Measurements from ENCODE around the gene C6orf141.

C6orf141 gene

DNA sequence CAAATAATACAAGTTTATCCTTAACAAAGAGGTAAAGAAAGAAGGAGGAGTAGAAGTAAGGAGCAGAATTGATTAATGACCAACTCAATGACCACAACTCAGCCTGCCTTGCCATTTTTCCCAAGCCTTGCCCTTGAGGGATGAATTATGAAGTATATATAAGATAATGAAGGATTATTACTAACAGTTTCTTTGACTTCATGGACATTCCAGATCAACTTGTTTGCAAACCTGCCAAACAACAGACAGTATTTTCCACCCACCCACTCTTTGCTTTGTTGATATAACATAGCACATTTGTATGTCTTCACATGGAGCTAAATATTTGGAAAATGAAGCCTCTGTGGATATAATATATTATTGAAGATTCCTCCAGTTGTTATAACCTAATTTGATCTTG lies 9.9 kb upstream of the C6orf141 start:
- no peak for DNase-seq

GRCh38 chr6:49541210-49541724 lies 9.2 kb upstream of the C6orf141 start:
- DNase-seq: peak; percentile 22 to 88

DNA sequence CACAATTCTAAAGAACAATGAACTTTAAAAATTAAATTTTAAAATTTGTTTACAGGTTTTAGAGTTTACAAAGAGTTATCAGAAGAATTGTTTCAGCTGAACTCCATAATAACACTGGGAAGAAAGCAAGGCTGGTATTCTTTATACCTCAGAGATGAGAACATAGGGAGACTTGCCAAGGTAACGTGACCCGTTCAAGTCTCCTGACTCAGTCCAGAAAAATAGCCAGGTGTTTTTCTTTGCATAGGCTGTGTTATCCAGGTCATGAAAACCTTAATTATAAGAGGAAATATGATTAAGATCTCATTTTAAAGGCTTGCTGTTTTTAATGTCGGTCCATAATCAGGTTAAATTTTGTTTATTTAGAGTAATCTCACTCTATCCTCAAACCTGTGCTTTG lies 8.5 kb upstream of the C6orf141 start:
- no peak for DNase-seq

DNA sequence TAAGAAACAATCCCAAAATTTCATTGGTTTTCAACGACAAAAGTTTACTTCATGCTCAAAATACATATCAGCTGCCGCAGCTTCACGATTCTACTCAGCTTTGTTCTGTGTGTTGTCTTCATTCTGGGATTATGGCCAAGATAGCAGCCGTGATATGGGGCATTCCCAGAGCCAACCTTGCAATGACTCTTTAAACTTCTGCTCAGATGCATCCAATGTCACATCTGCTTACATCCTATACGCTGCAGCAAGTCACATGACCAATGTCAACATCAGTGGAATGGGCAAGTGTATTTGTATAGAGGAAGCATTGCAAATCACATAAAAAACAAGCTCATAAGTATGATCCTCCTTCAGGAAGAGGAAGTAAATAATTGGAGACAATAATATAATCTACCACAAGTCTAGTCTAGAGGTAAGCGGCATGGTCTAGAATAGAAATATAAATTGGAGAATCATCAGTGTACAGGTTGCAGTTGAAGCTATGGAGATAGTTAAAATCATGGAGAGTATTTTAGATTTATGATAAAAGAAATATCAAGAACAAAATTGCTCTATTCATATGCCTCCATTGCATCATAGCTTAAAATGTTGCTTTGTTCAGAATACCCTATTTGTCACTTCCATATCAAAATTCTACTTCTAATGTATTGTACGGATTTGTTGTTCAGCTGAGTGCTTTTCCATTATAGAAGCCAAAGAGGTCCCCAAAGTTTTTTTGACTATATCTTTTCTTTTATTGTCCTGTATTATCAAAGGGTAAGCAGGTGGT lies 7.2 kb upstream of the C6orf141 start:
- no peak for DNase-seq

DNA sequence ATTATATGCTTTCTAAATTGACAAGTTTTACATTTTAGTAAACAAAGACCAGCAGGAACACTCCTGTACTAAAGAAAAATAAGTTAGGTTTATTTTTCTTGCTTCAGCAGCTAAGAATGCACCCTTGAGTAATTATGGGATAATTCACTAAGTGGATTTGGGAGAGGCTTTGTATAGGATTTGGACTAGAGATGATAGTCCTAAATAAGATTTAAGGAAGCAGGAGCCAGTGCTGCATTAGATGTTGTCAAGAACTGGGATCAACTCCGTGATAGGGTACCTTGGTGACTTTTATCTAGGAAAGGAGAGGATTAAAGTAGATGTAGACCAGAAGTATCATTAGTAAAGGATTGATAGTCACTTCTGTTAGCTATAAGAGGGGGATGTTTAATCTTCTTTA lies 4.1 kb upstream of the C6orf141 start:
- DNase-seq: no peak

DNA sequence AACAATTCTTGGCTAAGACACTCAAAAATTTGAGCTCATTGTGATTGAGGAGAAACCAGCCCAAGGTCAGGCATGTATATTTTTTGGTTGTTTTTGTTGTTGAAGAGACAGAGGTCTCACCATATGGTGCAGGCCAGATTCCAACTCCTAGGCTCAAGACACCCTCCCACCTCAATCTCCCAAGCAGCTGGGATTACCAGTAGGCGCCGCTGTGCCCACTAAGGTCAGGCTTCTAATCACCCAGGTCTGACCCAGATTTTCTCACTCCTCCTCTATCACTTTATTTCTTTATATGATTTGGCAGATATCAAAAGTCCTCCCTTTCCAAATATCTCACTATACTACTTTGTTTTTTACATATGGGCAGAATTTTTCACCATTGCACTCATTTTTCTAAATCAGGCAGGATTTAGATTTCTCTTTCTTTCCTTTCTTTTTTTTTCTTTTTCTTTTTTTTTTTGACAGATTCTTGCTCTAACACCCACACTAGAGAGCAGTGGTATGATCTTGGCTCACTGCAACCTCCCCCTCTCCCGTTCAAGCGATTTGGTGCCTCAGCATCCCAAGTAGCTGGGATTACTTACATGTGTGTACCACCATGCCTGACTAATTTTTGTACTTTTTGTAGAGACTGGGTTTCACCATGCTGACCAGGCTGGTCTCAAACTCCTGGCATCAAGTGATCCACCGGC lies 1.7 kb upstream of the C6orf141 start:
- DNase-seq: no peak

DNA sequence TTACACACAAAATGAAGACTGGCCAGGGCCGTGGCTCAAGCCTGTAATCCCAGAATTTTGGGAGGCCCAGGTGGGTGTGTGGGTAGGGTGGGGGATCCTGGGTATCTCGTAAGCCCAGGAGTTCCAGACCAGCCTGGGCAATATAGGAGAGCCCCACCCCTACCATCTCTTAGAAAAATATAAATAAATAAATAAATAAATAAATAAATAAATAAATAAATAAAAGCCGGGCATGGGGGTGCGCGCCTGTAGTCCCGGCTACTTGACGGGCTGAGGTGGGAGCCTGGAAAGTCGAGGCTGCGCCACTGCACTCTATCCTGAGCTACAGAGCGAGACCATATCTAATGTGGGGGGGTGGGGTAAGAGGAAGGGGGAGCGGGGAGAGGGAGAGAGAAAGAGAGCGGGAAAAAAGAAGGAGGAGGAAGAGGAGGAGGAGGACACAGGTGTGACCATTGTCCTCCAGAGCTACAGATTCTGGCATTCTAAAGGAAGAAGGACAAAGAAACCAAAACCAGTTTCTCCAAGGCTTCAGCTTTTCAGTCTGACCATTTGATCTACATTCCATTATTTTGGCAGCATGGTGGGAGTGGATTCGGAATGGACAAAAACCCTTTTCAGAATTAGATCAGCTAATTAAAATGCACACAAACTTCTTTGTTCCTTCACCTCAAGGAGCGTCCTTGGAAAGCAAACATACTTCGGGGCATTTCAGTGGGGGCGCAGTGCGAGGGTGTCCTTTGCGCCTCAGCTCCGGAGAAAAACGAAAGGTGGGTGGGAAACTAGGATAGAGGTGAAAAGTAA lies 577 bp upstream of the C6orf141 start:
- DNase-seq: no peak

DNA sequence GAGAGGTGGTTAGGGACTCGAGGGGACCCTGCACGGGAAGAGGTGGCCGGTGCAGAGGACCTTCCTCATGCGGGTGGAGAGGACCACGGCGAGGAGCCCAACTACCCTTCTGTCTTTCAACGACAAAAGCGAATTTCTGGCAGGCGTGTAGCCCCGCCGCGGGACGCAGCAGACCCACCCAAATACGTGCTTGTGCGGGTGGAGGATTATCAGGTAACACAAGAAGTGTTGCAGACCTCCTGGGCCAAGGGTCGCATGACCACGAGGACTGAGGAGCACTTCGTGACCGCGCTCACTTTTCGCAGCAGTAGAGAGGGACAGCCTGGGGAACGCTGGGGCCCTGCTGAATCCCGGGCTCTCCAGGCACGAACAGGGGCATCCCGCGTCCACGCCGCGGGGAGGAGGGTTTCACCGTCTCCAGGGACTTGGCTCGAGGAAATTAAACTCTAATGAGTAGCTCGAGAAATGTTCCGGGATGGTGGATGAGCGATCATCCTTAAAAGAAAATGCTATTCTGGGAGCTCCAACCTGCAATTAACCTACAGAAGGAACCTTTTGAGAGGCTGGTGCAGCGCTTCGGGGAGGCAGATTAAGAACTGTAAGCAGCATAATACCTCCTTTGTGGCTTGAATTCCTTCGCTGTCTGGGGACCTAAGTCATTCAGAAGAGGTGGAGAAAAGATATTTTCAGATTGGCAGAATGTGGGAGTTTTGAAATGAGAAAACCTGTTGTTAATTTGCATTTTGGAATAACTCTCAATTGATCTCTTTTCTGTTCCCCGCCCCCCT lies 804 bp downstream of the C6orf141 start:
- DNase-seq: no peak

- DNase-seq: no peak
These were observed 1.3 kb downstream of the C6orf141 start for GRCh38 chr6:49551866-49552129.

DNA sequence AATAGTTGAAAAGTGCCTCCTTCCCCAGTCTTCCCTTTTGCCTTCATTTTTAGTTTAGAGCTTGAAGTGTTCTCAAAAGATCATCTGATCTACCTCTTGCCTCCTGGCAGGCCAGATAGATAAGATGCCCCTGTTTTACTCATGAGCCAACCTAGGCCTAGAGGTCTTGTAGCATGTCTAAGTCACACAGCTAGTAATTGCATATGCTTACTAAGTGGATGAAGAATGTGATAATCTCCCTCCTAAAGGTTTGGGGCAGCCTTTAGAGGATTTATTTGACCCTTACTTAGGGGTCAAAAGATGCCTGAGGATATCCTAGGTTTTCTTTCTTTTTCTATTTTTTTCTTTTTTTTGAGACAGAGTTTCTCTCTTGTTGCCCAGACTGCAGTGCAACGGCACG lies 2.1 kb downstream of the C6orf141 start:
- DNase-seq: no peak

DNA sequence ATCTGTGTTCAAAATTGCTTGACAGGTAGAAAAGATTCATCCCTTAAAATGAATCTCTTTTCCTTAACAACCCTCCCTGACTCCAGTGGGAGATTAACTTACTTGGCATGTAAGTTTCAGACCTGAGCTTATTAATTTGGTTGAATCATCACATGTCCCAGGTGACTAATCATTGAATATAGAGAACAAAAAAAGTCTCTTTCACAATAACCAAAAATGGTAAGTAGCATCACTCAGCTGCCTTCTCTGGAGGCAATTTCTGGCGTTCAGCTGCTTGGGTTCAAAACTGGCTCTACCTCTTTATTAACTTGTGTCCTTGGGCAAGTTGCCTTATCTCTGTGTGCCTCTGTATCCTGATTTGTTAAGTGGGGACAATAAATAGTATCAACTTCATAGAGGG lies 2.9 kb downstream of the C6orf141 start:
- peak in 1 of 2 experiments; percentile 42 for DNase-seq

DNA sequence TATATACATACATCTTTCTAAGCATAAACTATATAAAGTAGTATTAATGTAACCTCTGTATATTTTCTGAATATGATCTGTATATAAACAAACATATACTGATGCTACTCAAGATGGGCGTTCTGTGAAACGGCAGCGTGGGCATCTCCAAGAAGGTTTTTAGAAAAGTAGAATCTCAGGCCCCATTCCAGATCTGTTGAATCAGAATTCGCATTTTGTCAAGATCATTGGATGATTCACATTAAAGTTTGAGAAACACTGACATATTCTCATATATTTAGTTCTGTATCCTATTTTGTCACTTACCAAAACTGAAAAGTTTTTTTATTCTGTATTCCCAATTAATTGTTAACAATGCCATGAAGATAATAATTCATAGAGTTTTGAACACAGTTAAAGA lies 5.5 kb downstream of the C6orf141 start:
- no peak for DNase-seq

GRCh38 chr6:49556429-49556837 lies 6.0 kb downstream of the C6orf141 start:
- peak; percentile 77 to 93 for DNase-seq

DNA sequence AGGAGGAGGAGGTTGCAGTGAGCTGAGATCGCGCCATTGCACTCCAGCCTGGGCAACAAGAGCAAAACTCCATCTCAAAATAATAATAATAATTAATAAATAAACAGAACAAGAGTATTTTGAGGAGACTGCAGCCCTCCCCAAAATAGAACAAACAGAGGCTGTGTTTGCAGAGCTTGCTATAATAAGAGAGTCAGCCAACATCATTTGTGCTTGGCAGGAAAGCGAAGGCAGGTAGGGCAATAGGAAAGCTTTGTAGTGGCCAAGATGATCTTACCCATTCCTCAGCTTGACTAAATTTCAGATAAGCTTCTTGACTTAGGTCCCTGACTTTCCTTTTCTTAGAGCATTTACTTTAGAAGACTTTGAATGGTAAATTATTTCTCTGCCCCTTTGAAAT lies 6.7 kb downstream of the C6orf141 start:
- DNase-seq: no peak

DNA sequence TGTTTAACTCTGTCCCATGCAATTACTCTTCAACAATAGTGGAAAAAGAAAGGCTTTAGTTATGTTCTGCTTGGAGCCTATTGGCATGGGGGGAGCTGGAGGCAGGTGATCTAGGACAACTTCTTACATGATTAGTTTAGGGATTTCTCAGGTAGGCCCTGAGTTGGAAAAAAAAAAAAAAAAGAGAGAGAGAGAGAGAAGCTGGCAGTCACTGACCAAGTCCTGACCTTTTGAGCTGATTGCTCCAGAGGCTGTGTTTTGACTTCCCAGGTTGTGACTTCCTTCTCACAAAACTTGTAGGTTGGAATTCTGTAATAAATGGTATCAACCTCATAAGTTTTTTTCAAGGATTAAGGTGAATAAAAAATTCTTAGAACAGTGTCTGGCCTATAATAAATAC lies 7.8 kb downstream of the C6orf141 start:
- DNase-seq: no peak

DNA sequence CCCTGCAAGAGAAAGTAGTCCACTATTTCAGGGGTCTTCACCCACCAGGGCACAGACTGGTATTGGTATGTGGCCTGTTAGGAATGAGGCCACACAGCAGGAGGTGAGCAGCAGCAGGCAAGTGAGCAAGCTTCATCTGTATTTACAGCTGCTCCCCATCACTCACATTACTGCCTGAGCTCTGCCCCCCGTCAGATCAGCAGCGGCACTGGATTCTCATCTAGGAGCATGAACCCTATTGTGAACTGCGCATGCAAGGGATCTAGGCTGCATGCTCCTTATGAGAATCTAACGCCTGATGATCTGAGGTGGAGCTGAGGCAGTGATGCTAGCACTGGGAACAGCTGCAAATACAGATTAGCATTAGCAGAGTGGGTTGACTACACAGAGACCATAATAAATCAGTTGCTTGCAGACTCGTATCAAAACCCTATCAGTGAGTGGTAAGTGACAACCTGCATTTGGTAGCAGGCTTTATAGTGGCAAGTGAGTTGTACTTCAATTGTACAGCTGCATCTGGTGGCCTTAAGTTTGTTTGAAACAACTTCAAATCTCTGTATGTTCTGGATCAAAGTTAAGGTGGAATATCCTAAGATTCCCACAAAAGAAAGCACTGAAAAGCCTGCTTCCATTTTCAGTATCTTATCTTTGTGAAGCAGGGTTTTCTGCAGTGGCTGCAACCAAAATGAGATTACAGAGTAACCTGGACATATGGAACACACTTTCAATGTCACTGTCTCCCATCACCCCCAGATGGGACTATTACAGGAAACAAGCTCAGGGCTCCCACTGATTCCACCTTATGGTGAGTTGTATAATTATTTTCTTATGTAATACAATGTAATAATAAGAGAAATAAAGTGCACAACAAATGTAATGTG lies 12.8 kb downstream of the C6orf141 start:
- DNase-seq: no peak

GRCh38 chr6:49564552-49564951 lies 14.1 kb downstream of the C6orf141 start:
- no peak for DNase-seq

DNA sequence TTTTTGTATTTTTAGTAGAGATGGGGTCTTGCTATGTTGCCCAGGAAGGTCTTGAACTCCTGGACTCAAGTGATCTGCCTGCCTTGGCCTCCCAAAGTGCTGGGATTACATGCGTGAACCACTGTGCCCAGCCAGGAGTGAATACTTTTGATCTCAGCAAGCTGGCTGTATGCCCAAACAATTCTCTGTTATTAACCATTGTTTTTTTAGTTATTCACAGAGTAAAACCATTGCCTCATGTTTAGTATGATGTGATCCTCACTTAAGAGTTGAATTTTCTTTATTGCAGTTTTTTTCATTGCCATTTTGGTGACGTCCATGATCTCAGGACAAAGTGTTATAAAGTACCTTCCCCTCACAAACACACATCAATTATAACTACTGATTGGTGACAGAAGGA lies 14.8 kb downstream of the C6orf141 start:
- no peak for DNase-seq

GRCh38 chr6:49565855-49566254 lies 15.4 kb downstream of the C6orf141 start:
- DNase-seq: peak in 1 of 2 experiments; percentile 78

DNA sequence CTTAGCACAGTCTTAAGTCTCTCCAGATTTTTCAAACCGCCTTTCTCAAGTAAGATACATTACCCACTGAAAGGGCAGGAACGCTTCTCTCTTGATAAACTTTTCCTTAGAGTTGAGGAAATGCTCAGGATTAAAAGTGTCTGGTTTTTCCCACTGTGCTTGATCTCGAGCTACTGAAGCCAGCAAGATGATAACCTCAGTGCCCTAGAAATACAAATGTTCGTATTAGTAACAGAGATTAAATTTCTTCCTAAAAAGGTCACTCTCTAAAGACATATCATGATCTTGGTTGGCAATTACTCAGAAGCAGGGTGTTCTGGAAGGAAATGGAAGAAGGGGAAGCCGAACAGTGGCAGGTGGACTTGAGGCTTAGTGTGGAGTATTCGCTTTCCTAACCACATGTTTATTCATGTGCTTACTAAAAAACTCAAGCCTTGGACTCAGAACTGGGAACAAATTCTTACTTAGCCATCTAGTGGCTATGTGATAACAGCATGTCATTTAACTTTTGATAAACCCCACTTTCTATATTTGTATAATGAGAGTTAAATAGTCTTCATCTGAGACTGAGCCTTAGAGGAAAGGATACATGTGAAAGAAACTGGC lies 20.1 kb downstream of the C6orf141 start:
- peak; percentile 26 to 65 for DNase-seq

GRCh38 chr6:49576618-49577017 lies 26.1 kb downstream of the C6orf141 start:
- DNase-seq: no peak
